Erythroblast (primary cell): Measurements from ENCODE around the gene C1orf226.
"Not testable (repeated sequence)": the region's sequence is repeated elsewhere in the genome, so short reads cannot be mapped to it uniquely, and the experiment has no call there.

Experiments
- DNase-seq, 2 experiments: peaks; one replicate each; lab custom pipeline; 2025; lab: John Stamatoyannopoulos, UW
- GATA1 ChIP-seq: IDR thresholded peaks from 2 replicates; pipeline ENCODE4 v1.6.1; 2011; ENCODE audit warnings: low read depth, mild to moderate bottlenecking, control low read depth, low read length, moderate library complexity
- POLR2A ChIP-seq: IDR thresholded peaks from 2 replicates; pipeline ENCODE4 v1.6.1; 2011; ENCODE audit warnings: mild to moderate bottlenecking, low read length

C1orf226 gene

GRCh38 chr1:162381383-162381782, at the start of gene C1orf226:
Gene C1orf226, plus strand, starts transcription at chr1:162381728. Its CDS starts 174 bp downstream, at chr1:162381902.
- DNase-seq: no peak
- TF ChIP-seq POLR2A: no peak
- no peak for TF ChIP-seq GATA1

- DNase-seq: no peak
- TF ChIP-seq GATA1 (no peak), POLR2A (no peak)
Observed at GRCh38 chr1:162333991-162334390, 47.5 kb upstream of the C1orf226 start.

DNA sequence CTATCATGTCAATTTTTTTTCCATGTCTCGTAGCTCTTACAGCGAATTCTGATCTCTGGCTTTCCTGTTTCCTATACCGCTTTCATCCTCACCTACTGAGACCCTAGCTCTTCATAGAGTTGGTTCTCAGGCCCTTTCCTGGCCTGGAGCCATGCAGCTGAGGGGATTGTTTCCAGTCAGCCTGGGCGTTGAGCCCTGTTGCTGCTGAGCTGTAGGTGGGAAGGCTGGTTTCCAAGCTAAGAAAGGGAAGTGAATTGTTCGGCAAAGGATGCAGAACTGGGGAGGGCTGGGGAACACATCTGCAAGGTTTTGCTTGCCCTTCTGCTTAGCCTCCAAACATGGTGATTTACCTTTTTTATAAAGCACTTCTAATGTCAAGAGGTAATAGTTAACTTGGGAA, 46.4 kb upstream of the C1orf226 start:
- DNase-seq: no peak
- TF ChIP-seq POLR2A: no peak
- no peak for TF ChIP-seq GATA1

GRCh38 chr1:162336621-162337285, 44.8 kb upstream of the C1orf226 start:
- DNase-seq: no peak
- TF ChIP-seq POLR2A (no peak), GATA1 (no peak)

DNA sequence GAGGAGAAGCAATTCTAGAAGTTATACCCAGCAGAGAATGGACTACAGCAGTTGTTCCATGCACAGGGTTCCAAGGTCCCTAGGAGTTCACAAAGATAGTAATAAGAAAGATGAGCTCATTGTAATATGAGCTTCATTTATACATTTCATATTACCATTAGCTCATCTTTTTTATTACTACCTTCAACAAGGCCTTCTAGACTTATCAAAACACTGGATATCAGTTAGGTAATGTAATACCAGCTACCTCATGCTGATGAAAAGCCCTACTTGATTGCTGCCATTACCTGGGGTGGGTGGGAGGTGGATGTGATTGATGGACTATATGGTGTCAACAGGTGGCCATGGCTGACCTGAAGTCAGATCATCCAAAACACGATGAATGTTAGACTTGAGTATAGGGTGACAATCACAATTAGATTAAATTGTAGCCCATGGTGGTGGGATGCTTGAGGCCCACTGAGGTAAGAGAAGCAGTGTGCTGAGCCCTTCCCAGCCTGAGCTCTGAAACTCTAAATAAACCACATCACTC, 39.0 kb upstream of the C1orf226 start:
- DNase-seq: no peak
- no peak for TF ChIP-seq POLR2A

DNA sequence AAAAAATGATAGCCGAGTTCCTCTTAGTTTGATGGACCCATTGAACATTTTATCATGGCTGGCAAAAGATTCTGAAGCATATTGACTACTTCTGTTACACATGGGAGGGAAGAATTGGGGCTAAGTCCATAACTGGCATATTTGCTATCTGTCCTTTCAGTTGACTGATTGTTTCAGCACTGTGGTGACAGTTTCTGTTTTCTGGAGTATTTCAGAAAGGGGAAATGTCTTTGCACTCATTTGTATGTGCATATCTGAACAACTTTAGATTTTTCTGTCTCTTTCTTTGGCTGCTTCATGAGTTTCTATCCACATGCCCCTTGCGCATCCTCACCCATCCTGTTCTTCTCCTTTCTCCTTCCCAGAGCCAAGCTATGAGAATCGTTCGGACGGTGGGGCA, 38.1 kb upstream of the C1orf226 start:
- no peak for DNase-seq
- TF ChIP-seq POLR2A (no peak), GATA1 (no peak)

DNA sequence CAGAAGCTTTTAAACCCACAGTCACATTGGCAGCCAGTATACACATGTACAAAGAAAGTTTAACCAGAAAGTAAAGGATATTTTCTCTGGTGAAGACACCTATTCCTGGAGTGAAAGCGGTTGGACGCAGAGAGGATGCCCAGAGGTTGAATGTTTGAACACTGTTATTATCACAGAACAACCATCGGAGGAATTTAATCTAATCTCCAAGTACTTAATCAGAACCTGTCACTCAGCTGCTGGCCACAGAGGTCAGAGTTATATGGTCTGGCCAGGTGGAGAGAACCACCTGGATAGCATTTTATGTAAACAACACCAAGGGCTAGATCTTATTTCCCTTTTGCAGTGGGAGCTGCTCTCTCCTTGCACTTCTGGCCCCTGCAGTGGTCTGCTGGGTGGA, 34.2 kb upstream of the C1orf226 start:
- no peak for DNase-seq
- TF ChIP-seq GATA1 (no peak), POLR2A (no peak)

- DNase-seq: peak in 1 of 2 experiments; percentile 46
- TF ChIP-seq GATA1: no peak
- no peak for TF ChIP-seq POLR2A
Observed at GRCh38 chr1:162349635-162350330, 31.7 kb upstream of the C1orf226 start.

DNA sequence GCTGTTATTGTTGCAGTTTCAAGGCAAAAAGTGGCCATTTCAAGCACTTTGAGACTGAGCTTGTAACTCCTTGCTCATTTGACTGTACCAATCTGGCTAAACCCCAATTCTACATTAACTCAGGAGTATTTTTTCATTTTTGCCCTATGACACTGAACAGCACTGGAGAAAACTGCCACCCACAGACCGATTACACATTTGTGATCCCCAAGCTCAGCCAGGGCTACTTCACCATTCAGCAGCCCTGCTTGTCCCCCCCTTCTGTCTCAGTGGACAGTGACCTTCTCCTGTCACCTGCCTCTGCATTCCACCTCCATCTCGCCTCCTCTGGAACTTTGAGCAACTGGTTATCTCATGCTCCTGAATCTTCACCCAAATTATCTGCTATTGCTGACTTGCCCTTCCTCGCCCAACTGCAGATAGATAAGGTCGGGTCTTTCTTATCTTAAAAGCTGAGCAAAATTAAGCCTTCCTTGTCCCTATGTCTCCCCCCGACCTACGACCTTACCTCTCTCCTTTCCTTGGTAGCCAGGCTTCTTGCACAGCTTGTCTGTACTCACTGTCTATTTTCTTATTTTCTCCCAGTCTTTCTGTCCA, 30.2 kb upstream of the C1orf226 start:
- TF ChIP-seq POLR2A: no peak
- TF ChIP-seq GATA1: no peak
- peak; percentile 45 to 71 for DNase-seq

GRCh38 chr1:162351874-162352273, 29.7 kb upstream of the C1orf226 start:
- not testable (repeated sequence) for DNase-seq

GRCh38 chr1:162353078-162353477, 28.4 kb upstream of the C1orf226 start:
- peak; percentile 34 to 49 for DNase-seq
- TF ChIP-seq GATA1: no peak
- TF ChIP-seq POLR2A: no peak

GRCh38 chr1:162353702-162354101, 27.8 kb upstream of the C1orf226 start:
- peak; percentile 12 to 25 for DNase-seq

GRCh38 chr1:162357681-162358266, 23.8 kb upstream of the C1orf226 start:
- DNase-seq: peak; percentile 68 to 69

More at GRCh38 chr1:162353702-162354101, 27.8 kb upstream of the C1orf226 start:
- TF ChIP-seq POLR2A: no peak
- TF ChIP-seq GATA1: no peak

DNA sequence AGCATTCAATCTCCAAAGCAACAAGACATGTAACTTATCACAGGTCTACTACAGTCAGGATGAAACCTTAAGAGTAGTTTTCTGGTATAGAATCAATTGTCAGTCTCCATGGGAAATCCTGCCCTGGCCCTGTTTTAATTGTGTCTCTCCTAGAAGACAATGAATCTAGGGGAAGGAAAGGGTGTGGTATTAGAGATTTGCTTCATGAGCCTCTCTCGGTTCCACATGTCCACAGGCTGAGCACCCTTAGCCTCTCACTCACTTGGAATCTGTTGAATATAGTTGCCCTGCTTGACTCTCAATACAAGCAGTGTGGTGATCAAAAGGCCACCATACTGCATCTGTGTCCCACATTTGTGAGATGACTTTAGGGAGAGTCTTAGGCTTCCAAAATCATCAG, 22.6 kb upstream of the C1orf226 start:
- TF ChIP-seq POLR2A (no peak), GATA1 (no peak)

More at GRCh38 chr1:162357681-162358266, 23.8 kb upstream of the C1orf226 start:
- no peak for TF ChIP-seq POLR2A
- no peak for TF ChIP-seq GATA1

More for the DNA sequence above, 22.6 kb upstream of the C1orf226 start:
- DNase-seq: no peak
